ENCODE results near the gene SLC6A2. TPM values are rescaled to one million over a fixed set of nuclear protein-coding genes. Genes with fewer than 3 reads are reported as not detected.
"Not testable (repeated sequence)": the region's sequence is repeated elsewhere in the genome, so short reads cannot be mapped to it uniquely, and the experiment has no call there.

The SLC6A2 gene
- total RNA-seq, 3 donors from 2014 or later (not counting 1 experiment from before 2014, with no cell fraction given): not detected

DNA sequence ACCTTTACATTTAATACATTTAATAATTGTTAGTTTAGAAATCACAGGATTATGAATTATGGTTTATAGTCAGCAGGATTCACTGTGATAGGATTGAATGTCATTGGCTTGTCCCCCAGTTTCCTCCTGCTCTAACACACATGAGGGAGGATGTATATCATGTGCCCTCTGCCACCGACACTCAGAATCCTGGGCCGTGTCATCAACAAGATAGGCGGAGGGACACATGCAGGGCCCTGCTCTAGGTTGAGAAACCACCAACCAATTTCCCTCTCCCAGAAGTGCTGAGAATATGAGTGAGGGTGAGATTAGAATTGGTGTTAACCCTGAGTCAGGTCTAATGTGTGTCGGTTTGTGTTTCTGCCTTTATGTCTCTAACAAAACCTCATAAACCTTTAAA is 92.0 kb downstream of the SLC6A2 start:
- intact Hi-C loops (cut with micrococcal nuclease): no loop called here
- no CpG with 5 or more reads among the region's 4 CpGs for WGBS (ENCODE audit: insufficient coverage)
- Mint-ChIP-seq H3K27ac (no peak overlapping the region), H3K4me1 (peaks cover 7 to 8% of the 10 kb centered on the region in 2 donors), H3K27me3 (ENCODE audit: low read depth in 2 of 2) (peaks cover 27 to 35% of the 10 kb centered on the region in 2 donors), H3K9me3 (peaks cover 0 to 4% of the 10 kb centered on the region in 2 donors), H3K4me3 (no peak overlapping the region), H3K36me3 (peaks cover under 1% of the 10 kb centered on the region)
- Histone ChIP-seq H3K9me3 (ENCODE audit: control insufficient read depth, insufficient read depth, low read length) (no peaks in the 10 kb centered on the region), H3K4me3 (ENCODE audit: low read length) (no peak overlapping the region), H3K27ac (ENCODE audit: low read length) (no peak overlapping the region), H3K27me3 (ENCODE audit: control insufficient read depth, insufficient read depth, low read length) (no peaks in the 10 kb centered on the region), H3K4me1 (ENCODE audit: control insufficient read depth, insufficient read depth, low read length) (no peaks in the 10 kb centered on the region), H3K36me3 (ENCODE audit: control insufficient read depth, insufficient read depth, low read length) (no peaks in the 10 kb centered on the region)
- DNase-seq (no peak), ATAC-seq (no peak)
- TF ChIP-seq, protein P1, sequence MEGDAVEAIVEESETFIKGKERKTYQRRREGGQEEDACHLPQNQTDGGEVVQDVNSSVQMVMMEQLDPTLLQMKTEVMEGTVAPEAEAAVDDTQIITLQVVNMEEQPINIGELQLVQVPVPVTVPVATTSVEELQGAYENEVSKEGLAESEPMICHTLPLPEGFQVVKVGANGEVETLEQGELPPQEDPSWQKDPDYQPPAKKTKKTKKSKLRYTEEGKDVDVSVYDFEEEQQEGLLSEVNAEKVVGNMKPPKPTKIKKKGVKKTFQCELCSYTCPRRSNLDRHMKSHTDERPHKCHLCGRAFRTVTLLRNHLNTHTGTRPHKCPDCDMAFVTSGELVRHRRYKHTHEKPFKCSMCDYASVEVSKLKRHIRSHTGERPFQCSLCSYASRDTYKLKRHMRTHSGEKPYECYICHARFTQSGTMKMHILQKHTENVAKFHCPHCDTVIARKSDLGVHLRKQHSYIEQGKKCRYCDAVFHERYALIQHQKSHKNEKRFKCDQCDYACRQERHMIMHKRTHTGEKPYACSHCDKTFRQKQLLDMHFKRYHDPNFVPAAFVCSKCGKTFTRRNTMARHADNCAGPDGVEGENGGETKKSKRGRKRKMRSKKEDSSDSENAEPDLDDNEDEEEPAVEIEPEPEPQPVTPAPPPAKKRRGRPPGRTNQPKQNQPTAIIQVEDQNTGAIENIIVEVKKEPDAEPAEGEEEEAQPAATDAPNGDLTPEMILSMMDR (IDR thresholded peaks at IDR 0.05): no peak

DNA sequence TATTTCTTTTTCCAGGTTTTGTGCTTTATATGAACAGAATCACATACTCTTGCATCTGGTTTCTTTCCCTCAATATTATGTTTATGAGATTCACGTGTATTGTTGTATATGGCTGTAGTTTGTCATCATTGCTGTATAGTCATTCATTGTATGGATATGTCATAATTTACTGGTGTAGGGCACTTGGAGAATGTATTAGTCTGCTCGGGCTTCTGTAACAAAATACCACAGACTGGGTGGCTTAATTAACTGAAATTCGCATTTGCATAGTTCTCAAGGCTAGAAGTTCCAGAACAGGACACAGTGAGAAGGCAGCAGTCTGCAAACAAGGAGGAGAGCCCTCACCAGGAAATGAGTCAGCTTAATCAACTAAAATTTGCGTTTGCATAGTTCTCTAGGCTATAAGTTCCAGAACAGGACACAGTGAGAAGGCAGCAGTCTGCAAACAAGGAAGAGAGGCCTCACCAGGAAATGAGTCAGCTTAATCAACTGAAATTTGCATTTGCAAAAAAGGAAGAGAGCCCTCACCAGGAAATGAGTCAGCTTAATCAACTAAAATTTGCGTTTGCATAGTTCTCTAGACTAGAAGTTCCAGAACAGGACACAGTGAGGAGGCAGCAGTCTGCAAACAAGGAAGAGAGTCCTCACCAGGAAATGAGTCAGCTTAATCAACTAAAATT is 96.8 kb downstream of the SLC6A2 start:
- H3K27me3 ChIP-seq (ENCODE audit: control insufficient read depth, insufficient read depth, low read length); intact Hi-C loops (cut with micrococcal nuclease); H3K36me3 ChIP-seq (ENCODE audit: control insufficient read depth, insufficient read depth, low read length); H3K9me3 ChIP-seq (ENCODE audit: control insufficient read depth, insufficient read depth, low read length); H3K36me3 Mint-ChIP-seq; H3K4me3 ChIP-seq (ENCODE audit: low read length); H3K9me3 Mint-ChIP-seq; H3K27me3 Mint-ChIP-seq (ENCODE audit: low read depth in 2 of 2): not testable (repeated sequence)
- H3K27ac ChIP-seq (ENCODE audit: low read length): peak overlapping the region; percentile 45
- Mint-ChIP-seq H3K27ac (peak overlapping the region; percentile 78 to 94), H3K4me1 (peaks cover 25 to 29% of the 10 kb centered on the region in 2 donors), H3K4me3 (peak overlapping the region; percentile 74)
- DNase-seq (peak in 1 of 2 donors; percentile 32), ATAC-seq (peak; percentile 46 to 70 (median 53))
- H3K4me1 ChIP-seq (ENCODE audit: control insufficient read depth, insufficient read depth, low read length): peaks cover 13% of the 10 kb centered on the region
- WGBS (ENCODE audit: insufficient coverage): 59% methylated on average over 5 of the region's 5 CpGs

DNA sequence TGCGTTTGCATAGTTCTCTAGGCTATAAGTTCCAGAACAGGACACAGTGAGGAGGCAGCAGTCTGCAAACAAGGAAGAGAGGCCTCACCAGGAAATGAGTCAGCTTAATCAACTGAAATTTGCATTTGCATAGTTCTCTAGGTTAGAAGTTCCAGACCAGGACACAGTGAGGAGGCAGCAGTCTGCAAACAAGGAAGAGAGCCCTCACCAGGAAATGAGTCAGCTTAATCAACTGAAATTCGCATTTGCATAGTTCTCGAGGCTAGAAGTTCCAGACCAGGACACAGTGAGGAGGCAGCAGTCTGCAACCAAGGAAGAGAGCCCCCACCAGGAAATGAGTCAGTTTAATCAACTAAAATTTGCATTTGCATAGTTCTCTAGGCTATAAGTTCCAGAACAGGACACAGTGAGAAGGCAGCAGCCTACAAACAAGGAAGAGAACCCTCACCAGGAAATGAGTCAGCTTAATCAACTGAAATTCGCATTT is 97.4 kb downstream of the SLC6A2 start:
- H3K27ac ChIP-seq (ENCODE audit: low read length): peak overlapping the region; percentile 45

More for the DNA sequence above, 97.4 kb downstream of the SLC6A2 start:
- H3K4me3 ChIP-seq (ENCODE audit: low read length); H3K36me3 Mint-ChIP-seq; H3K9me3 ChIP-seq (ENCODE audit: control insufficient read depth, insufficient read depth, low read length); H3K9me3 Mint-ChIP-seq; H3K27me3 Mint-ChIP-seq (ENCODE audit: low read depth in 2 of 2); ATAC-seq; H3K27me3 ChIP-seq (ENCODE audit: control insufficient read depth, insufficient read depth, low read length); intact Hi-C loops (cut with micrococcal nuclease); H3K36me3 ChIP-seq (ENCODE audit: control insufficient read depth, insufficient read depth, low read length): not testable (repeated sequence)
- DNase-seq: peak in 1 of 2 donors; percentile 24
- Mint-ChIP-seq H3K4me3 (peak overlapping the region; percentile 74), H3K27ac (peak overlapping the region; percentile 78 to 94), H3K4me1 (peaks cover 25 to 29% of the 10 kb centered on the region in 2 donors)
- 29% methylated on average over 4 of the region's 4 CpGs for WGBS (ENCODE audit: insufficient coverage)
- peaks cover 13% of the 10 kb centered on the region for H3K4me1 ChIP-seq (ENCODE audit: control insufficient read depth, insufficient read depth, low read length)

Other genes with a start within 250 kb of the SLC6A2 start
- gene MMP2, start 176.8 kb upstream of the SLC6A2 start, total RNA-seq: not detected
- gene LPCAT2, start 146.9 kb upstream of the SLC6A2 start, total RNA-seq: 10 to 100 TPM in 1 of 3 donors, 1 to 10 TPM in 2; 1.6 to 23.5 (median 3.1) TPM
- under 1 TPM in 1 of 3 donors, not detected in 2; 0.60 TPM for gene CAPNS2, start 89.3 kb upstream of the SLC6A2 start, total RNA-seq
- 1 to 10 TPM; 1.4 to 3.4 (median 1.7) TPM for gene CES1, start 177.1 kb downstream of the SLC6A2 start, total RNA-seq
- gene CES5A, start 219.4 kb downstream of the SLC6A2 start, total RNA-seq: not detected